GM06990 (cell line): Measurements from ENCODE around the gene HOXD4.

Experiments used
- DNase-seq: peaks from one replicate; pipeline ENCODE4 v3.0.0-alpha.2; 2011; ENCODE audit not compliant: insufficient read length; ENCODE audit errors: extremely low read depth
- H3K27me3 ChIP-seq: replicated peaks from 2 replicates; pipeline ENCODE4 v1.6.0; 2011; ENCODE audit warnings: low read length; ENCODE audit not compliant: control insufficient read depth, insufficient read depth
- H3K36me3 ChIP-seq: 2 replicates; pipeline ENCODE4 v1.5.1; 2011; ENCODE audit warnings: low read length; ENCODE audit not compliant: control insufficient read depth, insufficient read depth
- H3K4me3 ChIP-seq: replicated peaks from 2 replicates; pipeline ENCODE4 v1.5.1; 2011; ENCODE audit warnings: low read depth, mild to moderate bottlenecking, control low read depth, low read length
- TF ChIP-seq, protein P1 (sequence below): IDR thresholded peaks from 2 replicates; pipeline ENCODE4 v1.5.1; 2011; ENCODE audit warnings: low read length, control low read depth, mild to moderate bottlenecking, inconsistent platforms; ENCODE audit not compliant: insufficient read depth, poor library complexity, severe bottlenecking

Gene HOXD4

GRCh38 chr2:176126929-176127773 lies 24.2 kb upstream of the HOXD4 start:
- H3K4me3 ChIP-seq: no peak overlapping the region
- H3K36me3 ChIP-seq: no peaks in the 10 kb centered on the region
- DNase-seq: no peak
- TF ChIP-seq, protein P1, sequence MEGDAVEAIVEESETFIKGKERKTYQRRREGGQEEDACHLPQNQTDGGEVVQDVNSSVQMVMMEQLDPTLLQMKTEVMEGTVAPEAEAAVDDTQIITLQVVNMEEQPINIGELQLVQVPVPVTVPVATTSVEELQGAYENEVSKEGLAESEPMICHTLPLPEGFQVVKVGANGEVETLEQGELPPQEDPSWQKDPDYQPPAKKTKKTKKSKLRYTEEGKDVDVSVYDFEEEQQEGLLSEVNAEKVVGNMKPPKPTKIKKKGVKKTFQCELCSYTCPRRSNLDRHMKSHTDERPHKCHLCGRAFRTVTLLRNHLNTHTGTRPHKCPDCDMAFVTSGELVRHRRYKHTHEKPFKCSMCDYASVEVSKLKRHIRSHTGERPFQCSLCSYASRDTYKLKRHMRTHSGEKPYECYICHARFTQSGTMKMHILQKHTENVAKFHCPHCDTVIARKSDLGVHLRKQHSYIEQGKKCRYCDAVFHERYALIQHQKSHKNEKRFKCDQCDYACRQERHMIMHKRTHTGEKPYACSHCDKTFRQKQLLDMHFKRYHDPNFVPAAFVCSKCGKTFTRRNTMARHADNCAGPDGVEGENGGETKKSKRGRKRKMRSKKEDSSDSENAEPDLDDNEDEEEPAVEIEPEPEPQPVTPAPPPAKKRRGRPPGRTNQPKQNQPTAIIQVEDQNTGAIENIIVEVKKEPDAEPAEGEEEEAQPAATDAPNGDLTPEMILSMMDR: peak; percentile 63
- peaks cover 2% of the 10 kb centered on the region; the same call in 1 of the 2 replicates for H3K27me3 ChIP-seq

GRCh38 chr2:176127774-176128072 lies 23.6 kb upstream of the HOXD4 start:
- no peak for DNase-seq
- TF ChIP-seq, protein P1: no peak
- Histone ChIP-seq H3K4me3 (no peak overlapping the region), H3K27me3 (peaks cover 2% of the 10 kb centered on the region; the same call in 1 of the 2 replicates), H3K36me3 (no peaks in the 10 kb centered on the region)

DNA sequence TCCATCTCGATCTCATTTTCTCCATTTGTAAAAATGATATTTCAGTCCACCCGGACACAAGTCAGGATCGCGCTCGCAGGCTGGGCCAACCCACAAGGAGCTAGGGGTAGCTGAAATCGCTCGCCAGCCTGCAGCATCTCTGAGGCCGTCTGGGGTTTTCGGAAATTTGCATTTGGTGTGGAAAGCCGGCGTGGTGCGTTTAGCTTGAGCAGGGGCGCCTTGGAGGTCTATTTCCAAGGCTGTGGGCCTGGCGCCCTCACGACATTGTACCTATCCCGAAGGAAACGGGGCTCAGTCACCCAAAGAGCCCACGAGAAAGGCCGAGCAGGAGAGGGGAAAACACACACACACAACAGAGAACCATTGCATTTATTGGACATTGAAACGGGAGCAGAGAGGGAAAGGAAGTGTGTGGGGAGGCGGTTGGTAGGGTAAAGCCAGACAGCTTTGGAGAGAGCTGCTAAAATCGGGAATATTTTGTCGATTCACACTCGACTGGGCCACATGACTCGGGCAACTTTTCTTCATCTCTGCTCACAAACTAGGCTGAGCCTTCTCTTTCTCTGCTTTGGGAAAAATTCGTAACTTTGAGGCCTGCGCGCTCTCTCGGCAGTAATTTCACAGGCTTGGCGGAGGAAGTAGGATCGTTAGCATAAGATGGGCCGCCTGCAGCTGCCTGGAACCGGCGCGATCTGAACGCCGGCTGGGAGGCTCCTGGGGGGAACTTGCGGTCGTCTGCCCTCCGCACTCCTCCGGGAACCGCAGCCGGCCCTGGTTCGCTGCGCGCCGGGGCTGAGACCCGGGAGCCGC lies 23.0 kb upstream of the HOXD4 start:
- no peak for DNase-seq
- Histone ChIP-seq H3K36me3 (no peaks in the 10 kb centered on the region), H3K4me3 (no peak overlapping the region), H3K27me3 (peaks cover 2% of the 10 kb centered on the region; the same call in 1 of the 2 replicates)
- TF ChIP-seq, protein P1: no peak

DNA sequence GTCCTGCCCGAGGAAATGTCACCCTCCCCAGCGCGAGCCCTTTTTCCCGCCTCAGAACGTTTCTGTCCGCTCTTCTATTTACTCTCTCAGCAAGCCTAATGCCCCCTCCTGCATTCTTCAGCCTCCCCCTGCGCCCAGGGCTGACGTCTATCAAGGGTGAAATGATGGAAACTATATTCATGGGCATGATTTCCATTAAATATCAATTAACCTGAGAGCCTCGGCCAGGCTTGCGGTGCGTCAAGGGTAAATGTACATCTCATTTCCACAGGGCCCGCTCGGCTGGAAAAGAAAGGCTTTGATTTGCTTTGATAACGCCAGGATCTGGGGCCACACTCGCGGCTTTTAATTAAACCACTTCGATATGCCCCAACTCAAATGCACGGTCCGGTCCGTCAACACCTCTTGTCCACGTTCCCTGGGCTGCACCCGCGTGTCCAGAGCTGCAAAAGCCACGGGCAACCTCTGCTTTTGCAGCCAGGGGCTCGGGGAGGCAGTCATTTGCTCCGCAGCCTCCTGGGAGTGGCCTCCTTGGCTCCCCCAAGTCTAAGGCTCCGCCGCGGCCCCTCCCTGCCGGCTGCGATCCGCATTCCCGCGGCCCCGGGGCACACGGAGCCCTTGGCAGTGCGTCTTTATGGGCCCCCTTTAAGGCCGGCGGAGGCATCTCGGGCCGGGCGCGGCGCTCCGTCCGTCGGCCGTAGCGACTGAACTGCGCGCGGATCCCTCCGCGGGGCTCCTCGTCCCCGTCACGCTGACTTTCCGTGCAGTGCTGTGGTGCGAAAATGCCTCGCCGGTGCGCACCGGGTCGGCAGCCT lies 22.2 kb upstream of the HOXD4 start, which contains the start of gene HOXD8:
TSS of gene HOXD8 (plus strand) at position 724 of the 815 bp plus-strand sequence. CDS start 662 bp downstream, outside the sequence.
- peaks cover 1% of the 10 kb centered on the region; the same call in 1 of the 2 replicates for H3K27me3 ChIP-seq
- H3K36me3 ChIP-seq: no peaks in the 10 kb centered on the region
- no peak for DNase-seq
- no peak within 1 kb of the TSS for H3K4me3 ChIP-seq
- TF ChIP-seq, protein P1: no peak

- TF ChIP-seq, protein P1: no peak
- H3K36me3 ChIP-seq: no peaks in the 10 kb centered on the region
- H3K4me3 ChIP-seq: no peak overlapping the region
- no peaks in the 10 kb centered on the region; the same call in 1 of the 2 replicates for H3K27me3 ChIP-seq
- DNase-seq: no peak
Observed at GRCh38 chr2:176129813-176130146, 21.6 kb upstream of the HOXD4 start.
